ENCODE results near the gene SGSM1.

- TF ChIP-seq CTCF (conservative IDR thresholded peaks at IDR 0.05 in 1 of 2, IDR thresholded peaks at IDR 0.05 in 1 of 2; ENCODE audit: low read depth in 1 of 2, low read length in 2 of 2), result no peak
- no peak for TF ChIP-seq EZH2 (IDR thresholded peaks at IDR 0.05; ENCODE audit: low read length, missing control alignments)
Measured at GRCh38 chr22:24905909-24906308, 99.9 kb downstream of the SGSM1 start.

Measured in fibroblast of lung (primary cell).